Ovary (tissue), 3 donors: ENCODE measurements around the gene INSIG1.

Source experiments
- EP300 ChIP-seq: sonication (generic); formaldehyde crosslinking; IDR thresholded peaks from one replicate; pipeline ENCODE4 v1.6.1; 2017; ENCODE audit warnings: antibody characterized with exemption
- TF ChIP-seq, protein P1 (sequence below), 3 donors: fragments of 450-650 bp in 2 of 3; fragments of 200-600 bp in 1 of 3; IDR thresholded peaks; one replicate each; pipeline versions ENCODE4 v1.5.1 to v1.8.0; 2016 to 2022; ENCODE audit warnings: antibody characterized with exemption in 3 of 3, mild to moderate bottlenecking in 1 of 3
- donor health status: DM: no; HTN: no; CAD: no.

DNA sequence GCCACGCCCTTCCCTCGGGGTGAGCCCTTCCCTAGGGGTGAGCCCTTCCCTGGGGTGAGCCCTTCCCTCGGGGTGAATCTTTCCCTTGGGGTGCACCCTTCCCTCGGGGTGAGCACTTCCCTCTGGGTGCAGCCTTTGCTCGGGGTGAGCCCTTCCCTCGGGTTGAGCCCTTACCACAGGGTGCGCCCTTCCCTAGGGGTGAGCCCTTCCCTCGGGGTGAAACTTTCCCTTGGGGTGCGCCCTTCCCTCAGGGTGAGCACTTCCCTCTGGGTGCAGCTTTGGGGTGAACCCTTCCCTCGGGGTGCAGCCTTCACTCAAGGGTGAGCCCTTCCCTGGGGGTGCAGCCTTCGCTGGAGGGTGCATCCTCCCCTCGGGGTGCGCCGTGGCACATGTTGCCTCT is 34.6 kb upstream of the INSIG1 start:
- TF ChIP-seq, protein P1, sequence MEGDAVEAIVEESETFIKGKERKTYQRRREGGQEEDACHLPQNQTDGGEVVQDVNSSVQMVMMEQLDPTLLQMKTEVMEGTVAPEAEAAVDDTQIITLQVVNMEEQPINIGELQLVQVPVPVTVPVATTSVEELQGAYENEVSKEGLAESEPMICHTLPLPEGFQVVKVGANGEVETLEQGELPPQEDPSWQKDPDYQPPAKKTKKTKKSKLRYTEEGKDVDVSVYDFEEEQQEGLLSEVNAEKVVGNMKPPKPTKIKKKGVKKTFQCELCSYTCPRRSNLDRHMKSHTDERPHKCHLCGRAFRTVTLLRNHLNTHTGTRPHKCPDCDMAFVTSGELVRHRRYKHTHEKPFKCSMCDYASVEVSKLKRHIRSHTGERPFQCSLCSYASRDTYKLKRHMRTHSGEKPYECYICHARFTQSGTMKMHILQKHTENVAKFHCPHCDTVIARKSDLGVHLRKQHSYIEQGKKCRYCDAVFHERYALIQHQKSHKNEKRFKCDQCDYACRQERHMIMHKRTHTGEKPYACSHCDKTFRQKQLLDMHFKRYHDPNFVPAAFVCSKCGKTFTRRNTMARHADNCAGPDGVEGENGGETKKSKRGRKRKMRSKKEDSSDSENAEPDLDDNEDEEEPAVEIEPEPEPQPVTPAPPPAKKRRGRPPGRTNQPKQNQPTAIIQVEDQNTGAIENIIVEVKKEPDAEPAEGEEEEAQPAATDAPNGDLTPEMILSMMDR (IDR thresholded peaks at IDR 0.05), result no peak
- no peak for TF ChIP-seq EP300
